ENCODE data around the gene EMC9.
A peak's percentile ranks its signal among the peaks of the same experiment; 100 is the strongest.

Gene EMC9, protein sequence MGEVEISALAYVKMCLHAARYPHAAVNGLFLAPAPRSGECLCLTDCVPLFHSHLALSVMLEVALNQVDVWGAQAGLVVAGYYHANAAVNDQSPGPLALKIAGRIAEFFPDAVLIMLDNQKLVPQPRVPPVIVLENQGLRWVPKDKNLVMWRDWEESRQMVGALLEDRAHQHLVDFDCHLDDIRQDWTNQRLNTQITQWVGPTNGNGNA

DNA sequence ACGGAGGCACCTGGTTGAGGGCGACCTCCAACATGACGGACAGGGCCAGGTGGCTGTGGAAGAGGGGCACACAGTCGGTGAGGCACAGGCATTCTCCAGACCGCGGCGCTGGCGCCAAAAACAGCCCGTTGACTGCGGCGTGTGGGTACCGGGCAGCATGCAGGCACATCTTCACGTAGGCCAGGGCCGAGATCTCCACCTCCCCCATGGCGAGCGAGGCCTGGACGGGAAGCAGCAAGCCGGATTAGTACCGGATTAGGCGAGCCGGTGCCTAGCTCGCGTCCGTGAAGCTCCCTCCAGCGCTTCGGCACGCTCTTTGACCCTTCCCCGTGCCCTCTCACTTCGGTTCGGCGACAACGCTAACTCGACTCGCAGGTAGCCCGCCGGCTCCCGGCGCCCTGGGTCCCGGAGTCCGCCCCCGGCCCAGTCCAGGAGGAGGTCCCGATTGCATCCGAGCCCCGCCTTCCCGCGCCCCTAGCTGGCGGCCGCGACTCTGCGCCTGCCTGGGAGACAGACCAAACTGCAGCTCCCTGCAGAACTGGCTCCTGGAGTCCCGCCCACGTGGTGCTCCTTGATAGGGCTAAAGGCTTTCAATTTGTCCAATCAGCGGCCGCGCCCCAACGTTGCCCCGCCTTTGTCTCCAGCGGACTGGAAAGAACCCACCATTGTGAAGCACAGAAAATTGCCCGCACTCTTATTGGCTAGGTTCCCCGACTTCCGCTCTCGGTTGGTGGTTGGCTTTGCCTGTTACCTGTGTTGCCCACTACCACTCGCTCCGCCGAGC is at the start of gene EMC9:
Gene EMC9 (minus strand): TSS at position 495 of the 784 bp plus-strand sequence. CDS start 287 bp downstream, at position 208.
- DNase-seq = peak; percentile 100

DNA sequence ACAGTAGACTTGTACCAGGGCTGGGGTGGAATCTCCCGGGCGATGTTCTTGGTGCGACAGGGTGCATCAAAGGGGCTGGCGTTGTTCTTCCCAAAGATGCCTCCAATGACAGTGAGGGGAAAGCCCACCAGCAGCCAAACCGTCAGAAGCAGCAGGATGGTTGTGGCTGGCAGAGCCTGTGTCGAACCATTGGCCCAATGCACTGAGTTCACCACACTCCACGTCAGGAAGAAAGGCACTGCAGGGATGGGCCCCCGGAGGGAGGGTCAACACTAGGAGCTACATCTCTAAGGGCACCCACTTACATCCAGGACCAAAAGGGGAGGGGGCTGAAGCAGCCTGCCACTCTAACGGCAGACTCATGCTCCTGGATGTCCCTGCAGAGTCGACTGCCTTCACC is 49.0 kb upstream of the EMC9 start:
- no peak for DNase-seq

- DNase-seq = no peak
Measured at GRCh38 chr14:24189460-24189859, 48.1 kb upstream of the EMC9 start.

GRCh38 chr14:24189059-24189375 is 47.6 kb upstream of the EMC9 start:
- DNase-seq = no peak

- peak; percentile 96 for DNase-seq
Measured at GRCh38 chr14:24188251-24189058, 47.1 kb upstream of the EMC9 start, which contains the start of gene IPO4. IPO4 (minus strand) TSS chr14:24188816; CDS start chr14:24188787, 29 bp downstream.

DNA sequence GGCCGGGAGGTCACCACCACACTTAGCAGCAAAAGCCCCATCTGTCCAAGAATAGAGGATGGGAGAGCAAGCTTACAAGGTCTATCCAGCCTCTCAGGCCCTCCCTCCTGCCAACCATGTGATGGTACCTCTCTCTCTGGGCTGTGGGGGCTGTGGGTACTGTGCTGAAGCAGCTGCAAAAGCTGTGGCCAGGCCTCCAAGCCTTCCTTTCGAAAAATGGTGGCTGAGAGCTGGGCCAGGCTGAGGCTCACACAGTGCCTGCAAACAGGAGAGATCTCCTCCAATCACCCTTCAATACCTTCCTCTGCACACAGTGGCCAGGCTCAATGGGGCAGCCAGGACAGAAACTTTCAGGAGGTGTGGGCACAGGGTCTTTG is 46.1 kb upstream of the EMC9 start:
- no peak for DNase-seq

GRCh38 chr14:24186831-24187538 is 45.6 kb upstream of the EMC9 start:
- no peak for DNase-seq

DNA sequence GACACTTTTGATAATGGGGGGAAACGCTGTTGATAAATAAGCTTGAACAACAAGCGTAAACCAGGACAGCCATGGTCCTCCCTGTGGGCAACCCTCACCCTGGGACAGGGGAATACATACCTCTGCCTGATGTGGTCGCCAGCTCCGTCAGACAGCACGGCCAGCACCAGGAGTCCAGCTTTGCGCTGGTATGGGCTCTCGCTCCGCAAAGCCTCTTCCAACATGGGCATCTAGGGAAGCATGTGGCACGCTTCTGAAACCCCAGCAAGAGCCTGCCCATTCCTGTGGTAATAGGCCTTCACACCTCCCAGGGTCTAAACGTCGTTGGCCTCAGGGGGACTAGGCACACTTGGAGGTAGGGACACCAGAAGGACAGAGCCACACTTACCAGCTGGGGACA is 44.4 kb upstream of the EMC9 start:
- DNase-seq = no peak

DNA sequence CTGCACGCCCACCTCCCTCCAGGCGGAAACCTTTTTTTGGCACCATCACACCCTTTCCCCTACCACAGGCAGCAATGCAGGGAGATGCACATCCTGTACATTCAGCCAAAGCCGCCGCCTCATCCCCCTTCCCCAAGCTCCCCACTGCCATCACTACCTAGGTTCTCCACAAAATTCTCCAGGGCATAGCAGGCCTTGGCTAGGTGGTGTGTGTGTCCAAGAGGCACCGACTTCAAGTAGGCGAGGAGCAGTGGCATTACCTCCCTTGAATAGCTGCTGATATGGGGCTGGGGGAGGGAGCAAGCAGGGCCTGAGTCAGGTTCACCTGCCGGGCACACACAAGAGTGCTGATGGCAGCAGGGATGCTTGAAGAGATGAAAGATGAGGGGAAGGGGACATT is 43.6 kb upstream of the EMC9 start:
- no peak for DNase-seq

GRCh38 chr14:24184104-24184970 is 42.9 kb upstream of the EMC9 start:
- DNase-seq = no peak

GRCh38 chr14:24183014-24183481 is 41.7 kb upstream of the EMC9 start:
- DNase-seq = no peak

DNA sequence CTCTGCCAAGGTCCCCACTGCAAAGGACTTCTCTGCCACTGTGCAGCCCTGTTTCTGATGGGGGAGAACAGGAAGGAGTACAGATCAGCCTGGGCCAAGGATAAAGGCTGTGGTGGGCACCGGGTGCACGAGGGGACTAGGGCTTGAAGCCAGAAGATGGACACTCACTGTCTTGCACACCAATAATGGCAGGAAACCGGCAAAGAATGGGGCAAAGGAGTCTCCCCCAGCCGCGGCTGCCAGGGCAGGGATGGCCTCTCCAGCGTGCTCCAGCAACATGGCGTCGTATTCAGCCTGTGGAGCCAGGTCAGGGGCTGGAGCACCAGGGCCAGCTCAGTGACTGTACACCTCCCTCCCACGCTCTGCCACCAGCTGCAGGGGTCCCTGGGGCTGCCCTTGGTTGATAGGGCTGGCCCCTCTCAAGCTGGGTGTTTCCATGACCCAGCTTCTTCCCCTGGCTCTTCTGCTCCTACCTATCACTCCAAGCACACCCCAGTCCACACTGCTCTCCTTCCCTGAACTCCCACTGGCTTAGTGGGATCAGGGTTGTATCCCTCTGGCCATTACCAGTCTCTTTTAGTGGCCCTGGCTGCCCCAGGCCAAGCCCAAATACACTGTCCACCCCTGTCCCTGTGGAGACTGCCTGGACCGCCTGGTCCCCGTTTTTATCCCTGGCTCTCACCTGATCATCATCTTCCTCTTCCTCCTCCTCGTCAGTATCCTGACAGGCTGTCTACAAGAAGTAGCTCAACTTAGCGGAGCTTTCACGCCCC is 40.9 kb upstream of the EMC9 start:
- no peak for DNase-seq

- no peak for DNase-seq
Measured at GRCh38 chr14:24181371-24182077, 40.1 kb upstream of the EMC9 start.

DNA sequence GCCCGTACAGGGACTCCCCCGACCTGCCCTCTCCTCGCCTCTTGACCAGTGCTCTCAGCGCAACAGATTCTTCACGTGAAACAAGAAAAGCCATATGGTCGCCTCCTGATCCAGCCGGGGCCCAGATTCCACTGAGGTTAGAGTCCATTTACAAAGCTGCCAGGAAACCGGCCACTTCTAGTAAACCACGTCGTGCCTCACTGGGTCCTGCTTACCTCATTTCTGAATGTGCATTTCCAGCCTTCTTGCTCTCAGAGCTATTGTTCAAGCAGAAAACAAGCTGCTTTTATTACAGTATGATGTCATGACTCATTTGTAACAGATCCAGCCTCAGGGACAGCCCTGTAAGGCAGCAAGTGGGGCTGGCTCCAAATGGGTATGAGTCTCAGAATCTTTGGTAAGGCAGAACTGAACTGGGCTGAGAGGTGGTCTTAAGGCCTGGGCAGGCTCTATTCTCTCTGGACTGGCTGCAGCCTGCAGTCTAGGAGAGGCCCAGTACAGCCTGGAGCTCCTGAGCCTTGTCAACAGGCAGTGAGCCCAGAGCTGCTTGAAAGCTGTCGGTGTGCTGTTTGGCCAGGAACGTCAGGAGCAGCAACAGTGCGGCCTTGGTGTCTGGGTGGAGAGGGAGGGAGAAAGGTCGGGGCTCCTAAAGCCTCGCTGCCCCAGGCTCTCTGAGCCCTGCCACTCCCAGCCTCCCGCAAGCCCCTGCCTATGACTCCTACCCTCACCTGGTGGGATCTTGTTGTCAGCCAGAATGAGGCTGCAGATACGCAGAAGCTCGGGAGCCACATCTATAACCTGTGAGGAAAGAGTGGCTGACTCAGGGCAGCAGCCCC is 38.8 kb upstream of the EMC9 start:
- DNase-seq = no peak

GRCh38 chr14:24179294-24179960 is 38.0 kb upstream of the EMC9 start:
- DNase-seq = no peak

DNA sequence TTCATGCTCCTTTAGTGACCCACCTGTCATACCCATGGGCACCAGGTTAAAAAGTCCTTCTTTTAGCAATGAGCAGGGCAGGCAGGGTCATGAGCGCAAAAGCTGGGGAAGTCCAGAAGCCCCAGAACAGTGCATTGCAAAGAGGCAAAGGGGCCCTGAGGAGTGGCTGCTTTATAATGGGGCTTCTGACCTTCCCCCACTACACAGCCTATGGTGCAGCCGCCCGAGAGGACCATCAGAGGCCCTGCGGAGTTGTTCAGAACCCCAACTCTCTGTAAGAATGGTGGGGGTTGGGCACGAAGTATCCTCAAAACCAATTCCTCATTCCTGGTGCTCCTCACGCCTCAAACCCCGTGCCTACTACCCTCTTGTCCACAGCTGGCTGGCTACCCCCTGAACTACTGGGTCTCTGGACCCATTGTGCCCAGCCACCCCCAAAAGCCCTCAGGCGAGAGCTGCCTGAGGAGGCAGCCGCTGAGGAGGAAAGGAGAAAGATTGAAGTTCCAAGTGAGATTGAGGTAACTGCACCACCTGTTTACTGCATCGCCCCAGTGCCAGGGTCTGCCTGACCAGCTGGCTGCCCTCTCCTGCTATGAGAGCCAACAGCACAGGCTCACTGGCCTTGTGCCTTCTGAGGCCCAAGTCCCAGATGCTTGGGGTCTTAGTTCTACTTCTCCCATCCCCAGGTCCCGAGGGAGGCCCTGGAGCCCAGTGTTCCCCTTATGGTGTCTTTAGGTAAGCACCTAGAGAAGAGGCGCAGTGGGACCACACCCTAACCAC is 37.2 kb upstream of the EMC9 start:
- DNase-seq = no peak

DNA sequence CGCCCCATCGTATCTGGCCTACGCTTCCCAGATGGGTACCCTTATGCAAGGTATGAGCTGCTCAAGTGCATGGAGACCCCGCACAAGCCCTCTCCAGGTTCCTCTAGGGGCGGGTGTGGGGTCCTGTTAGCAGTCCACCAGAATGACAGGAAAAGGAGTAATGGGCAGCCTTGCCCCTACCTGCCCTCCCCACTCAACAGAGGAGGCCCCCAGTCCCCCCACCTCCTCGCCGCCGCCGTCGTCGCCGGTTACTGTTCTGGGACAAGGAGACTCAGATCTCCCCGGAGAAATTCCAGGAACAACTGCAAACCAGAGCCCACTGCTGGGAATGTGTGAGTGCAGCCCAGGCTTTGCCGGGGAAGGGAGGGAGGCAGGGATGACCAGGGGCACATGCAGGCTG is 36.5 kb upstream of the EMC9 start:
- no peak for DNase-seq
